ENCODE data around the gene STARD9.

STARD9 gene

DNA sequence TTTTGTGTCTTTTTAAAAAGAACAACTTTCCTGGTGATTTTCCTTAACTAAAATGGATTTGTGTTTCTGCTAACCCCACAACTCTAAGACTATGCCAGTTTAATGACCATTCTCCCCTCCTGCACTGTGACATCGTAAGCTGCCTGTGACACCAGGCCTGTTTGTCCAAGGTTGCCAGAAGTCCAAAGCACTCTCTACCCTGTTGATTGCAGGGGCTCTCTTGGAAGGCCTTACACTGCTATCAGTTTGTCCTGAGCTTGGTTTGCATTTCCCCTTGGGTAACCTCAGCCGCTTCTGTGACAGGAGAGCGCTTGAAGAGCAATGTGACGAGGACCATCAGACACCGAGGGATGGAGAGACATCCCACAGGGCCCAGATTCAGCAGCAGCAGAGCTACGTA is 105.7 kb downstream of the STARD9 start:
- DNase-seq (ENCODE audit: low read depth): no peak
- H3K4me3 ChIP-seq (ENCODE audit: low read depth, low read length): no peak overlapping the region
- TF ChIP-seq, protein P1, sequence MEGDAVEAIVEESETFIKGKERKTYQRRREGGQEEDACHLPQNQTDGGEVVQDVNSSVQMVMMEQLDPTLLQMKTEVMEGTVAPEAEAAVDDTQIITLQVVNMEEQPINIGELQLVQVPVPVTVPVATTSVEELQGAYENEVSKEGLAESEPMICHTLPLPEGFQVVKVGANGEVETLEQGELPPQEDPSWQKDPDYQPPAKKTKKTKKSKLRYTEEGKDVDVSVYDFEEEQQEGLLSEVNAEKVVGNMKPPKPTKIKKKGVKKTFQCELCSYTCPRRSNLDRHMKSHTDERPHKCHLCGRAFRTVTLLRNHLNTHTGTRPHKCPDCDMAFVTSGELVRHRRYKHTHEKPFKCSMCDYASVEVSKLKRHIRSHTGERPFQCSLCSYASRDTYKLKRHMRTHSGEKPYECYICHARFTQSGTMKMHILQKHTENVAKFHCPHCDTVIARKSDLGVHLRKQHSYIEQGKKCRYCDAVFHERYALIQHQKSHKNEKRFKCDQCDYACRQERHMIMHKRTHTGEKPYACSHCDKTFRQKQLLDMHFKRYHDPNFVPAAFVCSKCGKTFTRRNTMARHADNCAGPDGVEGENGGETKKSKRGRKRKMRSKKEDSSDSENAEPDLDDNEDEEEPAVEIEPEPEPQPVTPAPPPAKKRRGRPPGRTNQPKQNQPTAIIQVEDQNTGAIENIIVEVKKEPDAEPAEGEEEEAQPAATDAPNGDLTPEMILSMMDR (IDR thresholded peaks at IDR 0.05; ENCODE audit: insufficient read depth, low read depth, low read length, missing control alignments): no peak

DNA sequence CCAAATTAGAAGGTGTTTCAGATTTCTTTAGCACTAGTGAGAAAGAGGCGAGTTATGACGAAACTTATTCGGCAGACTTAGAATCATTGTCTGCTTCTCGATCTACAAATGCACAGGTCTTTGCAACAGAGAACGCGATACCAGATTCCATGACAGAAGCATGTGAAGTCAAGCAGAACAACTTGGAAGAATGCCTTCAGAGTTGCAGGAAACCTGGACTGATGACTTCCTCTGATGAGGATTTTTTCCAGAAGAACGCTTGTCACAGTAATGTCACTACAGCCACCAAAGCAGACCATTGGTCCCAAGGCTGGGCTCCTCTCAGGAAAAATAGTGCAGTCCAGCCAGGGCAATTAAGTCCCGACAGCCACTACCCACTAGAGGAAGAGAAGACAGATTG is 110.9 kb downstream of the STARD9 start:
- no peak for DNase-seq (ENCODE audit: low read depth)
- TF ChIP-seq, protein P1 (IDR thresholded peaks at IDR 0.05; ENCODE audit: insufficient read depth, low read depth, low read length, missing control alignments): no peak
- no peak overlapping the region for H3K4me3 ChIP-seq (ENCODE audit: low read depth, low read length)

DNA sequence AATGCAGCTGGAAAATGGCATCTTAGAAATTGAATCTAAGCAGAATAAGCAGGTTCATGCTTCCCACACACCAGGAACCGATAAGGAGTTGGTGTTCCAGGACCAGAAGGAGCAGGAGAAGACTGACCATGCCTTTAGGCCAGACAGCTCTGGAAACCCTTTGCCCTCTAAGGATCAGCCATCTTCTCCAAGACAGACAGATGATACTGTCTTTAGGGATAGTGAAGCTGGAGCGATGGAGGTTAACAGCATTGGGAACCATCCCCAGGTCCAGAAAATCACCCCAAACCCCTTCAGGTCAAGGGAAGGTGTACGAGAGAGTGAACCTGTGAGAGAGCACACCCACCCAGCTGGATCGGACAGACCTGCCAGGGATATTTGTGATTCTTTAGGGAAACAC is 112.3 kb downstream of the STARD9 start:
- DNase-seq (ENCODE audit: low read depth): no peak
- TF ChIP-seq, protein P1 (IDR thresholded peaks at IDR 0.05; ENCODE audit: insufficient read depth, low read depth, low read length, missing control alignments): no peak
- no peak overlapping the region for H3K4me3 ChIP-seq (ENCODE audit: low read depth, low read length)

DNA sequence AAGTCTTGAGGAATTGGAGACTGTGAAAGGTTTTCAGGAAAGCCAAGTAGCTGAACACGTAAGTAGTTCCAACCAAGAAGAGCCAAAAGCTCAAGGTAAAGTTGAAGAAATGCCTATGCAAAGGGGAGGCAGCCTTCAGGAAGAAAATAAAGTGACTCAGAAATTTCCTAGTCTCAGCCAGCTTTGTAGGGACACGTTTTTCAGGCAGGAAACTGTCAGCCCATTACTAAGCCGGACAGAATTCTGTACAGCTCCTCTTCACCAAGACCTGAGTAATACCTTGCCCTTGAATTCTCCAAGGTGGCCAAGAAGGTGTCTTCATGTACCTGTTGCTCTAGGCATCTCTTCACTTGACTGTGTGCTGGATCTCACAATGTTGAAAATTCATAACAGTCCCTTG is 112.9 kb downstream of the STARD9 start:
- no peak overlapping the region for H3K4me3 ChIP-seq (ENCODE audit: low read depth, low read length)
- TF ChIP-seq, protein P1 (IDR thresholded peaks at IDR 0.05; ENCODE audit: insufficient read depth, low read depth, low read length, missing control alignments): no peak
- DNase-seq (ENCODE audit: low read depth): no peak

DNA sequence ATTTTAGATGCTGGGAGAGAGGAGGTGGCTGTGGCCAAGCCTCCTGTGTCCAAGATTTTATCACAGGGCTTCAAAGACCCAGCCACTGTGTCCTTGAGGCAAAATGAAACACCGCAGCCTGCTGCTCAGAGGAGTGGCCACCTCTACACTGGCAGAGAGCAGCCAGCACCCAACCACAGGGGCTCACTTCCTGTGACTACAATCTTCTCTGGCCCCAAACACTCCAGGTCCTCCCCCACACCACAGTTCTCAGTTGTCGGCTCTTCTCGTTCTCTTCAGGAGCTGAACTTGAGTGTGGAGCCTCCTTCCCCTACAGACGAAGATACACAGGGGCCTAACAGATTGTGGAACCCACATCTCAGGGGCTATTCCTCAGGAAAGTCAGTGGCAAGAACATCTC is 115.9 kb downstream of the STARD9 start:
- TF ChIP-seq, protein P1 (IDR thresholded peaks at IDR 0.05; ENCODE audit: insufficient read depth, low read depth, low read length, missing control alignments): no peak
- DNase-seq (ENCODE audit: low read depth): no peak
- H3K4me3 ChIP-seq (ENCODE audit: low read depth, low read length): no peak overlapping the region

DNA sequence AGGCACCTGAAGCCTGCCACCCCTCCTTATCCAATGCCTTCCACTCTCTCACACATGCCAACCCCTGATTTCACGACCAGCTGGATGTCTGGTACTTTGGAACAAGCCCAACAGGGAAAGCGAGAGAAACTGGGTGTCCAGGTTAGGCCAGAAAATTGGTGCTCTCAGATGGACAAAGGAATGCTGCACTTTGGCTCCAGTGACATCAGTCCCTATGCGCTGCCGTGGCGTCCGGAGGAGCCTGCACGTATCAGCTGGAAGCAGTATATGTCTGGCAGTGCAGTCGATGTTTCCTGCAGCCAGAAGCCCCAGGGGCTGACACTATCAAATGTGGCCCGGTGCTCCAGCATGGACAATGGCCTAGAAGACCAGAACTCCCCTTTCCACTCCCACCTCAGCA is 116.4 kb downstream of the STARD9 start:
- no peak overlapping the region for H3K4me3 ChIP-seq (ENCODE audit: low read depth, low read length)
- TF ChIP-seq, protein P1 (IDR thresholded peaks at IDR 0.05; ENCODE audit: insufficient read depth, low read depth, low read length, missing control alignments): no peak
- no peak for DNase-seq (ENCODE audit: low read depth)

DNA sequence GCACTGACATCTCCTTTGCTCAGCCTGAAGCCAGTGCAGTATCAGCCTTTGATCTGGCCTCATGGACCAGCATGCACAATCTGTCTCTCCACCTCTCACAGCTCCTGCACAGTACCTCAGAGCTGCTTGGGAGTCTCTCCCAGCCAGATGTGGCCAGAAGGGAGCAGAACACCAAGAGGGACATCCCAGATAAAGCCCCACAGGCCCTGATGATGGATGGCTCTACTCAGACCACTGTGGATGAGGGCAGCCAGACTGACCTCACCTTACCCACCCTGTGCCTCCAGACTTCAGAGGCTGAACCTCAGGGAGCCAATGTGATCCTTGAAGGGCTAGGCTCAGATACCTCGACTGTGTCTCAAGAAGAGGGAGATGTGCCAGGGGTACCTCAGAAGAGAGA is 117.1 kb downstream of the STARD9 start:
- no peak for DNase-seq (ENCODE audit: low read depth)
- TF ChIP-seq, protein P1 (IDR thresholded peaks at IDR 0.05; ENCODE audit: insufficient read depth, low read depth, low read length, missing control alignments): no peak
- no peak overlapping the region for H3K4me3 ChIP-seq (ENCODE audit: low read depth, low read length)
